ENCODE measurements around the gene TDRD7.

DNA sequence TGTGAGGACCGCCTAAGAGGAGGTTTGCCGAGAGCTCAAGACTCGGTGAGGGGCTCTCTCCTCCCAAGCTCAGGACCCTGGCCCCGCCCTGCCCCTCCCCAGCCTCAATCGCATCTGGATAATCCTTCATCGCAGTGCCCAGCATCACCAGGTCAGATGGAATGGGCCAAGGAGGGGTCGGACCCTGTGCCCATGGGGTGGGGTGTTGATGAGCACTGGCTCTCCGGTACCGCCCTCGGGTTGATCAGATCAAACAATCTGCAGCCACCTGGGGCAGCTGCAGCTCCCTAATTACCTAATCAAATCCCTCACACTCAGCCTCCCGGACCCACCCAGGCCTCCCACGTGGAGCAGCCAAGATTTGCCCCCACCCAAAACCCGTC is 24.4 kb upstream of the TDRD7 start:
- TF ChIP-seq, protein P1, sequence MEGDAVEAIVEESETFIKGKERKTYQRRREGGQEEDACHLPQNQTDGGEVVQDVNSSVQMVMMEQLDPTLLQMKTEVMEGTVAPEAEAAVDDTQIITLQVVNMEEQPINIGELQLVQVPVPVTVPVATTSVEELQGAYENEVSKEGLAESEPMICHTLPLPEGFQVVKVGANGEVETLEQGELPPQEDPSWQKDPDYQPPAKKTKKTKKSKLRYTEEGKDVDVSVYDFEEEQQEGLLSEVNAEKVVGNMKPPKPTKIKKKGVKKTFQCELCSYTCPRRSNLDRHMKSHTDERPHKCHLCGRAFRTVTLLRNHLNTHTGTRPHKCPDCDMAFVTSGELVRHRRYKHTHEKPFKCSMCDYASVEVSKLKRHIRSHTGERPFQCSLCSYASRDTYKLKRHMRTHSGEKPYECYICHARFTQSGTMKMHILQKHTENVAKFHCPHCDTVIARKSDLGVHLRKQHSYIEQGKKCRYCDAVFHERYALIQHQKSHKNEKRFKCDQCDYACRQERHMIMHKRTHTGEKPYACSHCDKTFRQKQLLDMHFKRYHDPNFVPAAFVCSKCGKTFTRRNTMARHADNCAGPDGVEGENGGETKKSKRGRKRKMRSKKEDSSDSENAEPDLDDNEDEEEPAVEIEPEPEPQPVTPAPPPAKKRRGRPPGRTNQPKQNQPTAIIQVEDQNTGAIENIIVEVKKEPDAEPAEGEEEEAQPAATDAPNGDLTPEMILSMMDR (IDR thresholded peaks at IDR 0.05): no peak
- TF ChIP-seq EP300 (IDR thresholded peaks at IDR 0.05) (no peak), POLR2A (IDR thresholded peaks at IDR 0.05) (no peak)
